Breast epithelium (tissue), 3 donors: ENCODE results near the gene BRINP2.

ENCODE experiments used
- POLR2AphosphoS5 ChIP-seq, 3 donors: sonication (generic); formaldehyde crosslinking; IDR thresholded peaks; one replicate each; pipeline ENCODE4 v1.6.1; 2017; ENCODE audit warnings: antibody characterized with exemption in 3 of 3
- TF ChIP-seq, protein P1 (sequence below), 3 donors: fragments of 450-650 bp; IDR thresholded peaks; one replicate each; pipeline ENCODE4 v1.5.1; 2016 to 2017; ENCODE audit warnings: antibody characterized with exemption in 3 of 3, mild to moderate bottlenecking in 3 of 3, moderate library complexity in 3 of 3

DNA sequence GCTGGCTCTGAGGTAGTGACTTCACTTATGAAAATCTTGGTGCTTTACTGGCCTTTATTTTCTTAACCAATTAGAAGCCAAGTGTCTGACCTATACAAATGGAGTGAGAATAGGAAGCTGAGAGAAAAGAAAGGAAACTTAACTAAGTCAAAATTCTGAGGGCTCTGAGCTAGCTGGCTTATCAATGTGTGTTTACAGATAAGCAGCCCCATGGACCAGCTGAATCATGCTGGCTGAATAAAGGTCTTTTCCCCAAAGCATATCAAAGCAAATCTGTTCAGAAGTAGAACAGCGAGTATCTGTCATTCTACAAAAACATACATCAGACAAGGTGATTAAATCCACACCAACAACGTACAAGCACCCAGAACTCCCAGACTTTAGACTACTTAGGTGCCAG, 117.2 kb downstream of the BRINP2 start:
- TF ChIP-seq, protein P1, sequence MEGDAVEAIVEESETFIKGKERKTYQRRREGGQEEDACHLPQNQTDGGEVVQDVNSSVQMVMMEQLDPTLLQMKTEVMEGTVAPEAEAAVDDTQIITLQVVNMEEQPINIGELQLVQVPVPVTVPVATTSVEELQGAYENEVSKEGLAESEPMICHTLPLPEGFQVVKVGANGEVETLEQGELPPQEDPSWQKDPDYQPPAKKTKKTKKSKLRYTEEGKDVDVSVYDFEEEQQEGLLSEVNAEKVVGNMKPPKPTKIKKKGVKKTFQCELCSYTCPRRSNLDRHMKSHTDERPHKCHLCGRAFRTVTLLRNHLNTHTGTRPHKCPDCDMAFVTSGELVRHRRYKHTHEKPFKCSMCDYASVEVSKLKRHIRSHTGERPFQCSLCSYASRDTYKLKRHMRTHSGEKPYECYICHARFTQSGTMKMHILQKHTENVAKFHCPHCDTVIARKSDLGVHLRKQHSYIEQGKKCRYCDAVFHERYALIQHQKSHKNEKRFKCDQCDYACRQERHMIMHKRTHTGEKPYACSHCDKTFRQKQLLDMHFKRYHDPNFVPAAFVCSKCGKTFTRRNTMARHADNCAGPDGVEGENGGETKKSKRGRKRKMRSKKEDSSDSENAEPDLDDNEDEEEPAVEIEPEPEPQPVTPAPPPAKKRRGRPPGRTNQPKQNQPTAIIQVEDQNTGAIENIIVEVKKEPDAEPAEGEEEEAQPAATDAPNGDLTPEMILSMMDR (IDR thresholded peaks at IDR 0.05) = no peak
- no peak for TF ChIP-seq POLR2AphosphoS5 (IDR thresholded peaks at IDR 0.05)
